H9 (cell line): ENCODE measurements around the gene PDE4A. TPM values are rescaled to one million over a fixed set of nuclear protein-coding genes. Genes with fewer than 3 reads are reported as not detected.
"Not testable (repeated sequence)": the region's sequence is repeated elsewhere in the genome, so short reads cannot be mapped to it uniquely, and the experiment has no call there.

Experiments used
- DNase-seq: peaks from one replicate; pipeline ENCODE4 v3.0.0-alpha.2; 2017
- H2AFZ ChIP-seq: one replicate; pipeline ENCODE4 v1.6.1; 2013; ENCODE audit warnings: mild to moderate bottlenecking, low read length, control low read depth, moderate library complexity
- H2AK5ac ChIP-seq: 2 replicates; pipeline ENCODE4 v1.6.1; 2013; ENCODE audit warnings: low read length, control low read depth, mixed read lengths; ENCODE audit not compliant: insufficient read length
- H2BK120ac ChIP-seq: one replicate; pipeline ENCODE4 v1.6.1; 2013; ENCODE audit warnings: low read depth, mild to moderate bottlenecking, low read length, control low read depth, inconsistent platforms; ENCODE audit not compliant: poor library complexity, severe bottlenecking
- H2BK12ac ChIP-seq: 2 replicates; pipeline ENCODE4 v1.6.1; 2013; ENCODE audit warnings: low read length, control low read depth, mixed read lengths, low read depth; ENCODE audit not compliant: insufficient read length
- H2BK15ac ChIP-seq: 2 replicates; pipeline ENCODE4 v1.6.1; 2013; ENCODE audit warnings: low read depth, low read length, control low read depth
- H2BK20ac ChIP-seq: one replicate; pipeline ENCODE4 v1.6.1; 2013; ENCODE audit warnings: low read depth, mild to moderate bottlenecking, low read length, control low read depth, inconsistent platforms; ENCODE audit not compliant: poor library complexity, severe bottlenecking
- H2BK5ac ChIP-seq: 2 replicates; pipeline ENCODE4 v1.6.1; 2013; ENCODE audit warnings: low read length, control low read depth, mixed read lengths; ENCODE audit not compliant: insufficient read length
- H3K14ac ChIP-seq: 2 replicates; pipeline ENCODE4 v1.6.1; 2013; ENCODE audit warnings: low read length, control low read depth; ENCODE audit not compliant: insufficient read depth
- H3K18ac ChIP-seq: 2 replicates; pipeline ENCODE4 v1.6.1; 2013; ENCODE audit warnings: low read depth, mild to moderate bottlenecking, mixed read lengths, low read length, control low read depth; ENCODE audit not compliant: insufficient read length
- H3K23ac ChIP-seq: 2 replicates; pipeline ENCODE4 v1.6.1; 2013; ENCODE audit warnings: low read length, control low read depth, mixed read lengths, low read depth; ENCODE audit not compliant: insufficient read length
- H3K23me2 ChIP-seq: 2 replicates; pipeline ENCODE4 v1.6.1; 2013; ENCODE audit warnings: low read depth, mild to moderate bottlenecking, mixed read lengths, low read length, control low read depth; ENCODE audit not compliant: insufficient read length, poor library complexity, severe bottlenecking
- H3K27ac ChIP-seq: 2 replicates; pipeline ENCODE4 v1.5.1; 2013; ENCODE audit warnings: low read length, control low read depth, mixed read lengths, low read depth; ENCODE audit not compliant: insufficient read length
- H3K27me3 ChIP-seq: 2 replicates; pipeline ENCODE4 v1.6.1; 2013; ENCODE audit warnings: low read length, control low read depth, inconsistent platforms; ENCODE audit not compliant: insufficient read depth
- H3K4ac ChIP-seq: 2 replicates; pipeline ENCODE4 v1.6.1; 2013; ENCODE audit warnings: low read depth, mild to moderate bottlenecking, control low read depth, inconsistent platforms, low read length, moderate library complexity
- H3K4me1 ChIP-seq: 2 replicates; pipeline ENCODE4 v1.6.1; 2013; ENCODE audit warnings: low read length, control low read depth, inconsistent platforms; ENCODE audit not compliant: insufficient read depth
- H3K4me2 ChIP-seq: 2 replicates; pipeline ENCODE4 v1.6.1; 2013; ENCODE audit warnings: low read length, control low read depth, mixed read lengths; ENCODE audit not compliant: insufficient read length, insufficient read depth
- H3K56ac ChIP-seq: 2 replicates; pipeline ENCODE4 v1.6.1; 2013; ENCODE audit warnings: low read depth, mild to moderate bottlenecking, mixed read lengths, low read length, control low read depth; ENCODE audit not compliant: insufficient read length
- H3K79me1 ChIP-seq: 2 replicates; pipeline ENCODE4 v1.6.1; 2013; ENCODE audit warnings: low read depth, mild to moderate bottlenecking, moderate library complexity, low read length, control low read depth, inconsistent platforms; ENCODE audit not compliant: insufficient read depth, poor library complexity, severe bottlenecking
- H3K79me2 ChIP-seq: 2 replicates; pipeline ENCODE4 v1.6.1; 2013; ENCODE audit warnings: low read length, control low read depth, inconsistent platforms; ENCODE audit not compliant: insufficient read depth
- H3K9ac ChIP-seq: 2 replicates; pipeline ENCODE4 v1.6.1; 2013; ENCODE audit warnings: low read length, control low read depth, mixed read lengths; ENCODE audit not compliant: insufficient read length; ENCODE audit errors: extremely low read depth
- H3K9me3 ChIP-seq: one replicate; pipeline ENCODE4 v1.6.1; 2013; ENCODE audit warnings: low read depth, low read length, inconsistent platforms; ENCODE audit not compliant: control insufficient read depth
- H3T11ph ChIP-seq: one replicate; pipeline ENCODE4 v1.6.1; 2013; ENCODE audit warnings: mild to moderate bottlenecking, low read length, control low read depth, inconsistent platforms
- H4K20me1 ChIP-seq: one replicate; pipeline ENCODE4 v1.6.1; 2013; ENCODE audit not compliant: control insufficient read depth, insufficient read length, insufficient read depth
- H4K5ac ChIP-seq: 2 replicates; pipeline ENCODE4 v1.6.1; 2013; ENCODE audit warnings: low read depth, mild to moderate bottlenecking, mixed read lengths, low read length, control low read depth; ENCODE audit not compliant: insufficient read length
- H4K8ac ChIP-seq: replicated peaks from 2 replicates; pipeline ENCODE4 v1.6.1; 2013; ENCODE audit warnings: low read length, control low read depth, mixed read lengths, low read depth; ENCODE audit not compliant: insufficient read length
- H4K91ac ChIP-seq: 2 replicates; pipeline ENCODE4 v1.6.1; 2013; ENCODE audit warnings: low read depth, mild to moderate bottlenecking, moderate library complexity, mixed read lengths, low read length, control low read depth; ENCODE audit not compliant: insufficient read length
- H3K27ac Mint-ChIP-seq, 3 experiments: 2 replicates in 2 of 3; 3 replicates in 1 of 3; pipeline ENCODE4 v1.8.0; 2020 to 2021; ENCODE audit warnings: mixed read lengths in 3 of 3, mild to moderate bottlenecking in 1 of 3, moderate library complexity in 1 of 3
- H3K27me3 Mint-ChIP-seq: 2 replicates; pipeline ENCODE4 v1.8.0; 2021; ENCODE audit warnings: low read depth, mild to moderate bottlenecking, moderate library complexity, mixed read lengths
- H3K36me3 Mint-ChIP-seq, 3 experiments: 2 replicates in 2 of 3; 3 replicates in 1 of 3; pipeline ENCODE4 v1.8.0; 2020 to 2021; ENCODE audit warnings: low read depth in 3 of 3, mixed read lengths in 3 of 3; ENCODE audit not compliant: insufficient read depth in 1 of 3
- H3K4me1 Mint-ChIP-seq, 2 experiments: 2 replicates each; pipeline ENCODE4 v1.8.0; 2020; ENCODE audit warnings: mixed read lengths in 2 of 2
- H3K4me3 Mint-ChIP-seq, 2 experiments: 2 replicates in 1 of 2; 3 replicates in 1 of 2; pipeline ENCODE4 v1.8.0; 2020 to 2021; ENCODE audit warnings: mild to moderate bottlenecking in 2 of 2, mixed read lengths in 2 of 2, moderate library complexity in 1 of 2
- H3K9me3 Mint-ChIP-seq, 2 experiments: 2 replicates in 1 of 2; 3 replicates in 1 of 2; pipeline ENCODE4 v1.8.0; 2020; ENCODE audit warnings: mild to moderate bottlenecking in 2 of 2, mixed read lengths in 2 of 2, moderate library complexity in 1 of 2
- CTCF ChIP-seq: fragments of 200-600 bp; sonication (generic); conservative IDR thresholded peaks from 3 replicates; pipeline ENCODE4 v1.8.0; 2021; ENCODE audit warnings: antibody characterized with exemption, mild to moderate bottlenecking
- WGBS: extraction: QIAGEN DNeasy Blood & Tissue Kit; methylation state at CpG from one replicate; pipeline ENCODE4 v1.1.7; 2013; ENCODE audit warnings: missing lambda C conversion rate, low lambda C conversion rate, mixed read lengths; ENCODE audit not compliant: insufficient read length; ENCODE audit errors: extremely low coverage; 5-methylcytosine and 5-hydroxymethylcytosine counted together
- total RNA-seq: library from RNA; stranded (reverse); gene quantifications from 2 replicates; pipeline ENCODE4 v1.2.1, GENCODE V29; 2021

Gene PDE4A
- total RNA-seq, 1 experiment from 2014 or later, result 8.5 TPM

- H3K27me3 ChIP-seq, result no peaks in the 10 kb centered on the region
- H3K27ac ChIP-seq, result peak within 1 kb of the TSS; percentile 43
- H3K27ac Mint-ChIP-seq, result peak within 1 kb of the TSS; percentile 48 to 99 (median 99)
- no CpG with 5 or more reads among the region's 58 CpGs for WGBS
- H3K4me1 ChIP-seq, result no peaks in the 10 kb centered on the region
- peaks cover 11 to 12% of the 10 kb centered on the region in 2 experiments for H3K4me1 Mint-ChIP-seq
- peak within 1 kb of the TSS; percentile 87 for H3K4me2 ChIP-seq
- H4K91ac ChIP-seq, result no peak within 1 kb of the TSS
- no peaks in the 10 kb centered on the region; a peak in 1 of 5 replicates for H3K9me3 Mint-ChIP-seq
- H3K23ac ChIP-seq, result no peak within 1 kb of the TSS
- no peak within 1 kb of the TSS for H2BK5ac ChIP-seq
- H3K79me1 ChIP-seq, result no peaks in the 10 kb centered on the region
- no peaks in the 10 kb centered on the region for H3K79me2 ChIP-seq
- no peaks in the 10 kb centered on the region for H3K9me3 ChIP-seq
- H3K27me3 Mint-ChIP-seq, result no peaks in the 10 kb centered on the region
- H3K56ac ChIP-seq, result no peak within 1 kb of the TSS
- peak within 1 kb of the TSS; percentile 84; the same call in 1 of the 2 replicates for H3K14ac ChIP-seq
- H4K20me1 ChIP-seq, result no peaks in the 10 kb centered on the region
- peak within 1 kb of the TSS; percentile 63 for H2BK120ac ChIP-seq
- no peak within 1 kb of the TSS for H2BK20ac ChIP-seq
- H2AFZ ChIP-seq, result no peak within 1 kb of the TSS
- peak within 1 kb of the TSS; percentile 74 for H3K9ac ChIP-seq
- no peak within 1 kb of the TSS for H4K8ac ChIP-seq
- H2BK12ac ChIP-seq, result no peak within 1 kb of the TSS
- peaks cover 7 to 14% (median 13%) of the 10 kb centered on the region in 3 experiments; a peak in 6 of 7 replicates for H3K36me3 Mint-ChIP-seq
- no peak within 1 kb of the TSS for H3K4ac ChIP-seq
- H4K5ac ChIP-seq, result peak within 1 kb of the TSS; percentile 5
- H2AK5ac ChIP-seq, result no peak within 1 kb of the TSS
- H2BK15ac ChIP-seq, result no peak within 1 kb of the TSS
- TF ChIP-seq CTCF, result no peak
- H3K23me2 ChIP-seq, result peaks cover 4% of the 10 kb centered on the region
- H3T11ph ChIP-seq, result no peak within 1 kb of the TSS
- peak within 1 kb of the TSS; percentile 96 for H3K18ac ChIP-seq
- peak within 1 kb of the TSS; percentile 79 to 90 for H3K4me3 Mint-ChIP-seq
- peak; percentile 99 for DNase-seq
Measured at GRCh38 chr19:10380313-10381102, 39.8 kb upstream of the PDE4A start, which contains the start of gene TYK2. Gene TYK2 (minus strand): TSS chr19:10380572. CDS start chr19:10378406, 2,166 bp downstream.

GRCh38 chr19:10383223-10383499, 37.2 kb upstream of the PDE4A start:
- H3K4me3 Mint-ChIP-seq, H3K23ac ChIP-seq, H3K4me1 ChIP-seq, H3T11ph ChIP-seq, H2BK15ac ChIP-seq, H4K91ac ChIP-seq, H3K56ac ChIP-seq, H4K8ac ChIP-seq, H3K18ac ChIP-seq, H2AK5ac ChIP-seq, H3K4me2 ChIP-seq, H3K79me1 ChIP-seq, H3K9me3 ChIP-seq, H3K14ac ChIP-seq, H3K79me2 ChIP-seq, H3K23me2 ChIP-seq, H2BK120ac ChIP-seq, H3K4ac ChIP-seq, H3K27me3 Mint-ChIP-seq, H4K5ac ChIP-seq, H2BK12ac ChIP-seq, H3K36me3 Mint-ChIP-seq, DNase-seq, H4K20me1 ChIP-seq, H3K27ac ChIP-seq, H3K9me3 Mint-ChIP-seq, H3K27ac Mint-ChIP-seq, H3K9ac ChIP-seq, H2BK20ac ChIP-seq, H2BK5ac ChIP-seq, H2AFZ ChIP-seq, H3K27me3 ChIP-seq: not testable (repeated sequence)
- WGBS, result no CpG with 5 or more reads among the region's 8 CpGs
- peaks cover 11 to 12% of the 10 kb centered on the region in 2 experiments for H3K4me1 Mint-ChIP-seq
